AG04450 (cell line): Measurements from ENCODE around the gene KRTAP5-11. TPM values are rescaled to one million over a fixed set of nuclear protein-coding genes. Genes with fewer than 3 reads are reported as not detected.
"Not testable (repeated sequence)": the region's sequence is repeated elsewhere in the genome, so short reads cannot be mapped to it uniquely, and the experiment has no call there.

ENCODE experiments used
- CTCF ChIA-PET: fragments of 300-600, 350-600 bp; formaldehyde crosslinking; extraction: SDS; loops from one replicate; lab custom pipeline; 2022; ENCODE audit warnings: antibody characterized with exemption, inconsistent platforms; lab: Charles Lee
- POLR2A ChIA-PET: fragments of 350-600 bp; formaldehyde crosslinking; extraction: SDS; loops from one replicate; lab custom pipeline; 2021; ENCODE audit warnings: antibody characterized with exemption, inconsistent platforms; lab: Yijun Ruan, JAX
- DNase-seq: peaks from one replicate; pipeline ENCODE4 v3.0.0-alpha.2; 2011; ENCODE audit warnings: low read depth, low spot score
- H3K27ac ChIP-seq: one replicate; pipeline ENCODE4 v1.5.1; 2012; ENCODE audit warnings: low read depth, low read length, control low read depth
- H3K27me3 ChIP-seq: one replicate; pipeline ENCODE4 v1.6.0; 2012; ENCODE audit warnings: low read length; ENCODE audit not compliant: control insufficient read depth, insufficient read depth
- H3K4me3 ChIP-seq: 2 replicates; pipeline ENCODE4 v1.5.1; 2011; ENCODE audit warnings: mild to moderate bottlenecking, low read depth, low read length, control low read depth
- H3K9me3 ChIP-seq: 2 replicates; pipeline ENCODE4 v1.5.1; 2012; ENCODE audit warnings: low read length; ENCODE audit not compliant: control insufficient read depth, insufficient read depth
- CTCF ChIP-seq: IDR thresholded peaks from 2 replicates; pipeline ENCODE4 v1.5.1; 2011; ENCODE audit warnings: low read depth, low read length, control low read depth, inconsistent platforms
- polyA plus RNA-seq: library from polyadenylated mRNA; depleted of rRNA; stranded (reverse); fragments of >200 nt; gene quantifications from 2 replicates; pipeline ENCODE4 v1.2.3, GENCODE V29; 2011

The KRTAP5-11 gene
- polyA plus RNA-seq, 1 experiment, result not detected

DNA sequence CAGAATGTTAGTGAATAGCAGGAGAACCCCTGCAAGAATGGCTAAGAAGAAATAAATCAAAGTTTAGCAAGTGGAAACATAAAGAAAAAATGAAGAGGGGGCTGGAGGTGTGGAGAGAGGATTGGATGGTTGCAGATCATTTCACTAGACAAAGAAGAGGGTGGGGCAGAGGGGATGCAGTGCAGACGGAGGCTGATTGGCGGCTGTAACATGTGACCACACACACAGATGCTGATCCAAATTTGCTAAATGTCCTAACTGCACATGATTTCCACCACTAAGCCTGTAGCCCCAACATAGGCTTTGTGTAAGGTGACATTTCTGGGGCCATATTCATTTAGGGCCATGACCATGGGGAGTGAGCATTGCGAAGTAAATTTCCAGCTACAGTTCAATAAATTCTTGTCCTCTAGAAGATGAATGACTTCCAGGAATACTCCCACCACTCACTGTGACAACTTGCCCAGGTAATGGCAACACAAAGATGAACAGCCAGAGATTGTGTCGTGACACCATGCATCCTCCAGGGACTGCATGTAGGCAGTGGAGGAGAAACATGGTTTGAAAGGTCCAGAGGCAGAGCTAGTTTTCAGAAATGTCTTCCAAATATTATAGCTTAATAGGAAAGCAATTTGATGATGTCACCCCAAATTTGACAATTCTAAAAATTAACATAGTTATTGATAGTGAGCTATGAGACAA, 6.8 kb downstream of the KRTAP5-11 start:
- H3K27ac ChIP-seq, result no peak overlapping the region
- H3K27me3 ChIP-seq, result peaks cover 5% of the 10 kb centered on the region
- CTCF ChIA-PET, result no interaction called here
- TF ChIP-seq CTCF, result no peak
- POLR2A ChIA-PET, result no interaction called here
- no peak for DNase-seq
- no peaks in the 10 kb centered on the region for H3K9me3 ChIP-seq
- H3K4me3 ChIP-seq, result no peak overlapping the region

DNA sequence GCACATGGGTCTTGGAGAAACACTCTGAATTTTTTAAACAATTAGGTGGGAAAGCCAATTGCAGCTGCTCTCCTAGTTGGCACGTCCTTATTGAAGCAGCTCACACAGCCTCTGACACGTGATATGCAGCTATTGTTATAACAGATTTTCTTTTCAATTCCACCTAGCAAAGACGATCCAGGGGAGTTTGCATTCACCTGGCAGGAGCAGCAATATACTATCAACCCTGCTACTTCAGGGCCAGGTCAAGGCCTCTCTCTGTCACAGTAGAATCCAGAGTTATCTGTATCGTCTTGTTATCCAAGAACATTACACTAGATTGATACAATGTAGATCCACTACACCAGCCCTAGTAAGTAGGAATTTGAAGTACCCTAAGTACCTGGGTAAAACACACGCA, 8.3 kb downstream of the KRTAP5-11 start:
- Histone ChIP-seq H3K9me3 (no peaks in the 10 kb centered on the region), H3K27ac (no peak overlapping the region), H3K27me3 (peaks cover 5% of the 10 kb centered on the region), H3K4me3 (no peak overlapping the region)
- POLR2A ChIA-PET, result no interaction called here
- DNase-seq, result no peak
- TF ChIP-seq CTCF, result no peak
- CTCF ChIA-PET, result no interaction called here

DNA sequence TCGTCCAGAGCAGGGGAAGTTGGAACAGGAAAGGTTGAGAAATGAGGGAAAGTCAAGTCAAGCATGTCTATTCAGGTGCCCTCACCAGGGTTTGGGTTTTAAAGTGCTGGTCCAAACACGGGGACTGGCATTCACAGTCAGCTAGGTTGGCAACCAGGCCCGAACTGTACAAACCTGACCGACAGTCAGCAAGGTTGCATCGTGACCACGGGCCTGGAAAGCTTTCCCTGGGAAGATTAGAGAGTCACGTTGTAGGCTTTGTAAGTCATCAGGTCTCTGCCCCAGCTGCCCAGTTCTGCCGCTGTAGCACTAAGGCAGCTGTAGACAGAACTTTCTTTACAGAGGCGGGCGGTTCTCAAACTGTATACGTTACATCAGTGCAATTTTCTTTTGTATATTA, 9.9 kb downstream of the KRTAP5-11 start:
- DNase-seq, result no peak
- Histone ChIP-seq H3K9me3 (no peaks in the 10 kb centered on the region), H3K27me3 (peaks cover 3% of the 10 kb centered on the region), H3K27ac (no peak overlapping the region), H3K4me3 (no peak overlapping the region)
- POLR2A ChIA-PET, result no interaction called here
- CTCF ChIA-PET, result no interaction called here
- TF ChIP-seq CTCF, result no peak

DNA sequence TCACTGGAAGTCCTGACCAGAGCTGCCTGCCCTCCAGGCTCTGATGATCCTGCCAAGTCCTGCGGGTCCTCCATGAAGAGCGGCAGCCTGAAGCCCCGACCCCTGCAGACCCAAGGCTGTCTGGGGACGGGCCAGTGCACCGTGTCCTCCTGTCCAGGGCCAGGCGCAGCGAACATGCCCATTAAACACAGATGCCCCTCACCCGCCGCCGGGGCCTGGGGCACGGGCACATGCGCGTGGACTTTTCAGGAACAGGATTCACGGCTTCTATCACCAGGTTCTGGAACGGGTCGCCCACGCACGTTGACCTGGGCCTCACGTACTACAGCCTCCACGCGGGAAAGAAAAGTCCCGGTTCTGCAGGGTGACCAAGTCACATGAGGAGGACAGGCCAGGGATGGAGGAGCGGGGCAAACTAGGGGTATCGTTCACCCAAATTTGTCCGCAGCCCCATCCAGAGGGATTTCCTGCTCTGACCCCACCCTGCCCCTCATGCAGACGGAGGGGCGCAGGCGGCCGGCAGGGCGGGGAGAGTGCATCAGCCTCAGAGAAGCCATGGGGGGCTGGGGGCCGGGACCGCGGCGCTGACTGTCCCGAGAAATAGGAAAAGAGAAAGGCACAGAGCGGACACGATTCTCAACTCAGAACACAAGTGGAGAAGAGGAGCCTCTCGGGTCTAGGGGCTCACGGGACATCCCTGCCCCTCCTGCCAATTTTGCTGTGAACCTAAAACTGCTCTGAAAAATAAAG, 11.4 kb downstream of the KRTAP5-11 start:
- H3K27ac ChIP-seq, POLR2A ChIA-PET, DNase-seq, H3K27me3 ChIP-seq, H3K9me3 ChIP-seq, H3K4me3 ChIP-seq: not testable (repeated sequence)
- CTCF ChIA-PET, result interaction anchor here (1.2 kb wide), 1 partner anchor 9 kb away, joined by 7 read pairs; no protein-coding TSS in a partner anchor

- TF ChIP-seq CTCF, result no peak
- peaks cover 5% of the 10 kb centered on the region for H3K27me3 ChIP-seq
- CTCF ChIA-PET, result interaction anchor here (1.4 kb wide), 1 partner anchor 11 kb away, joined by 5 read pairs; no protein-coding TSS in a partner anchor
- H3K9me3 ChIP-seq, result no peaks in the 10 kb centered on the region
- DNase-seq, result no peak
- no peak overlapping the region for H3K27ac ChIP-seq
- H3K4me3 ChIP-seq, result no peak overlapping the region
- POLR2A ChIA-PET, result no interaction called here
These were observed 13.8 kb downstream of the KRTAP5-11 start for GRCh38 chr11:71568704-71569349.

DNA sequence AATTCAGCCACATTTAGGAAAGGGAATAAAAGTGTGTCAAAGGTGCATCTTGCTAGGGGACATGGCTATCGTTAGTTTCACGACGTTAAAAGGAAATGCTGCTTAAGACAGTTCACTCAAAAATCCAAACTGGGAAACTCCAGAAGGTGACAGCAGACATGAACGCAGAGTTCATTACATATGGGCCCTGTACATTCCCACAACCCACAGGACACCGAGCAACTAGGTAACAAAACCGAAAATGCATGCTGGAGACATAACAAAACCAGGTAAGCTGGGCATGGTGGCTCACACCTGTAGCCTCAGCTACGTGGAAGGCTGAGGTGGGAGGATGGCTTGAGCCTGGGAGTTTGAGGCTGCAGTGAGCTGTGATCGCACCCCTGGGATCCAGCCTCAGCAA, 15.0 kb downstream of the KRTAP5-11 start:
- DNase-seq, H3K27ac ChIP-seq, H3K27me3 ChIP-seq, POLR2A ChIA-PET, H3K9me3 ChIP-seq, H3K4me3 ChIP-seq: not testable (repeated sequence)
- CTCF ChIA-PET, result interaction anchor here (1.4 kb wide), 1 partner anchor 12 kb away, joined by 5 read pairs; no protein-coding TSS in a partner anchor

GRCh38 chr11:71566626-71567599, 15.8 kb downstream of the KRTAP5-11 start:
- H3K27ac ChIP-seq, POLR2A ChIA-PET, H3K4me3 ChIP-seq, DNase-seq, H3K9me3 ChIP-seq, H3K27me3 ChIP-seq: not testable (repeated sequence)
- CTCF ChIA-PET, result interaction anchor here (1.4 kb wide), 1 partner anchor 13 kb away, joined by 5 read pairs; no protein-coding TSS in a partner anchor
